Measurements from ENCODE around the gene CDH6. TPM values are rescaled to one million over a fixed set of nuclear protein-coding genes. Genes with fewer than 3 reads are reported as not detected.
A peak's percentile ranks its signal among the peaks of the same experiment; 100 is the strongest.

The CDH6 gene
- total RNA-seq (ENCODE audit: low replicate concordance): 17.9 and 18.0 TPM in 2 replicates

DNA sequence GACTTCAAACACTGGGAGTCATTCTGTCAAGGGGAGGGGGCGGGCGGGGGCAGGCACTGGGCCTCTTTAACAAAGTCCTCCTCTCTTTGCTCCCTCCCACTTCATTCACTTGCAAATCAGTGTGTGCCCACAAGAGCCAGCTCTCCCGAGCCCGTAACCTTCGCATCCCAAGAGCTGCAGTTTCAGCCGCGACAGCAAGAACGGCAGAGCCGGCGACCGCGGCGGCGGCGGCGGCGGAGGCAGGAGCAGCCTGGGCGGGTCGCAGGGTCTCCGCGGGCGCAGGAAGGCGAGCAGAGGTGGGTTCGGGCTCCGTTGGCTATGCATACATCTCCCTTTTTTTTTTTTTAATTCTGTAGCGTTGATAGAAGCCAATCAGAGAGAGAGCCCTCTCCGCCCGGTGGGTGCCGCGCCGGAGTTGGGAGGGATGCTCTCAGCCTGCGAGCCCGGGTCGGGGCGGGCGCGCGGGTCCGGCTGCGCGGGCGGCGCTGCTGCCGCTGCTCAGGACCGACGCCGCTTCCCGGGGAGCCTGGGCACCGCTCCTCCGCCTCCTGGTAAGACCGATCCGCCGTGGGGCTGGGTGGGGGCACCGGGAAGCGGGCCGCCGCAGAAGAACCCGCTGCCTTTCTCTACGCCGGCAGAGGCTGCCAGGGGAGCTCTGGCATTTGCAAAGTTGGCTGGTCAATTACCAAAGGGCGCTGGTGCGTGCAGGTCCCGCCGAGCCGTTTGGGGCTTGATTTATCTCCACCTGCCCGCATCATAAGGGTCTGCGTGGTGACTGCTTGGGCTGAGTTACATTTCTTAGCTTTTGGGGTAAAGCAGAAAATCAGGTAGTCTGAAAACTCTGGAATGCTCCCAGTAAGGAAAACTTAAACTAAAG, at the start of gene CDH6:
CDH6 (plus strand) TSS at position 96 of the 877 bp plus-strand sequence. CDS start 73,788 bp downstream, outside the sequence.
- Histone ChIP-seq H3K36me3 (no peaks in the 10 kb centered on the region), H3K4me2 (peak within 1 kb of the TSS; percentile 100), H3K9ac (peak within 1 kb of the TSS; percentile 56), H3F3A (ENCODE audit: low read depth) (peaks cover 22% of the 10 kb centered on the region), H3K79me2 (ENCODE audit: low read depth) (peaks cover 47% of the 10 kb centered on the region), H3K4me3 (peak within 1 kb of the TSS; percentile 97), H3K9me3 (ENCODE audit: low read depth) (no peaks in the 10 kb centered on the region), H4K20me1 (ENCODE audit: low read depth) (peaks cover 10% of the 10 kb centered on the region), H3K27ac (no peak within 1 kb of the TSS), H3K4me1 (peaks cover 35% of the 10 kb centered on the region), H2AFZ (replicated peaks) (peak within 1 kb of the TSS; percentile 79), H3K27me3 (peaks cover 34% of the 10 kb centered on the region)
- Mint-ChIP-seq H3K36me3 (peaks cover 6% of the 10 kb centered on the region), H3K9me3 (no peaks in the 10 kb centered on the region), H3K4me1 (peaks cover 47% of the 10 kb centered on the region), H3K27ac (peak within 1 kb of the TSS; percentile 90), H3K4me3 (peak within 1 kb of the TSS; percentile 96), H3K27me3 (ENCODE audit: insufficient read depth, low read depth) (peaks cover 14% of the 10 kb centered on the region)
- TF ChIP-seq EZH2phosphoT487 (IDR thresholded peaks at IDR 0.05) (no peak), EZH2 (IDR thresholded peaks at IDR 0.05) (peak; percentile 35)
- TF ChIP-seq, protein P1, sequence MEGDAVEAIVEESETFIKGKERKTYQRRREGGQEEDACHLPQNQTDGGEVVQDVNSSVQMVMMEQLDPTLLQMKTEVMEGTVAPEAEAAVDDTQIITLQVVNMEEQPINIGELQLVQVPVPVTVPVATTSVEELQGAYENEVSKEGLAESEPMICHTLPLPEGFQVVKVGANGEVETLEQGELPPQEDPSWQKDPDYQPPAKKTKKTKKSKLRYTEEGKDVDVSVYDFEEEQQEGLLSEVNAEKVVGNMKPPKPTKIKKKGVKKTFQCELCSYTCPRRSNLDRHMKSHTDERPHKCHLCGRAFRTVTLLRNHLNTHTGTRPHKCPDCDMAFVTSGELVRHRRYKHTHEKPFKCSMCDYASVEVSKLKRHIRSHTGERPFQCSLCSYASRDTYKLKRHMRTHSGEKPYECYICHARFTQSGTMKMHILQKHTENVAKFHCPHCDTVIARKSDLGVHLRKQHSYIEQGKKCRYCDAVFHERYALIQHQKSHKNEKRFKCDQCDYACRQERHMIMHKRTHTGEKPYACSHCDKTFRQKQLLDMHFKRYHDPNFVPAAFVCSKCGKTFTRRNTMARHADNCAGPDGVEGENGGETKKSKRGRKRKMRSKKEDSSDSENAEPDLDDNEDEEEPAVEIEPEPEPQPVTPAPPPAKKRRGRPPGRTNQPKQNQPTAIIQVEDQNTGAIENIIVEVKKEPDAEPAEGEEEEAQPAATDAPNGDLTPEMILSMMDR (IDR thresholded peaks at IDR 0.05): no peak
- DNase-seq (ENCODE audit: low spot score): peak; percentile 94

DNA sequence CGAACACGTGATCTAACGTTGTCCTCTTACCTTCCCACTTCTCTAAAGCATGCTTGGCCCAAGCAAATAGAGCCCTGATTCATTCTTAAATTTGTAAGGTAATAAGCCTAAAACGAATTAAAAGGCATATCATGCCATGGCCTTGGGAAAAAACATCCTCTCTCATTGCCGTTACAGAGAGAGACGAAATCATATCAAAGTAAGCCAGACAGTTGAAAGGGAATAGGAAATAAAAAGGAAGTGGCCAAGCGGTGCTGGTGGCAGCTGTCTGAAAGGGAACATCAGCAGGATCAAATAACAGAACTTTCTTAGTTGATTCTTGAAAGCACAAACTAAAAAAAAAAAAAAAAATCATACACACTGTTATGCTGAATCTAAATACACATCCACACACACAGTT, 49.1 kb upstream of the CDH6 start:
- H3K4me1 Mint-ChIP-seq: peaks cover 11% of the 10 kb centered on the region
- H3K79me2 ChIP-seq (ENCODE audit: low read depth): no peaks in the 10 kb centered on the region
- H3K27ac Mint-ChIP-seq: no peak overlapping the region
- no peaks in the 10 kb centered on the region for H3F3A ChIP-seq (ENCODE audit: low read depth)
- no peak overlapping the region for H3K4me3 ChIP-seq
- H4K20me1 ChIP-seq (ENCODE audit: low read depth): no peaks in the 10 kb centered on the region
- H3K9me3 ChIP-seq (ENCODE audit: low read depth): no peaks in the 10 kb centered on the region
- H3K27me3 Mint-ChIP-seq (ENCODE audit: insufficient read depth, low read depth): peaks cover 9% of the 10 kb centered on the region
- H3K4me1 ChIP-seq: no peaks in the 10 kb centered on the region
- no peak overlapping the region for H2AFZ ChIP-seq (replicated peaks)
- H3K9ac ChIP-seq: no peak overlapping the region
- no peak for DNase-seq (ENCODE audit: low spot score)
- H3K9me3 Mint-ChIP-seq: peaks cover 4% of the 10 kb centered on the region
- no peaks in the 10 kb centered on the region for H3K27me3 ChIP-seq
- no peak overlapping the region for H3K27ac ChIP-seq
- H3K4me2 ChIP-seq: no peak overlapping the region
- no peaks in the 10 kb centered on the region for H3K36me3 ChIP-seq
- no peak overlapping the region for H3K4me3 Mint-ChIP-seq
- TF ChIP-seq EZH2phosphoT487 (IDR thresholded peaks at IDR 0.05): no peak
- TF ChIP-seq EZH2 (IDR thresholded peaks at IDR 0.05): no peak
- TF ChIP-seq, protein P1 (IDR thresholded peaks at IDR 0.05): no peak
- no peaks in the 10 kb centered on the region for H3K36me3 Mint-ChIP-seq

DNA sequence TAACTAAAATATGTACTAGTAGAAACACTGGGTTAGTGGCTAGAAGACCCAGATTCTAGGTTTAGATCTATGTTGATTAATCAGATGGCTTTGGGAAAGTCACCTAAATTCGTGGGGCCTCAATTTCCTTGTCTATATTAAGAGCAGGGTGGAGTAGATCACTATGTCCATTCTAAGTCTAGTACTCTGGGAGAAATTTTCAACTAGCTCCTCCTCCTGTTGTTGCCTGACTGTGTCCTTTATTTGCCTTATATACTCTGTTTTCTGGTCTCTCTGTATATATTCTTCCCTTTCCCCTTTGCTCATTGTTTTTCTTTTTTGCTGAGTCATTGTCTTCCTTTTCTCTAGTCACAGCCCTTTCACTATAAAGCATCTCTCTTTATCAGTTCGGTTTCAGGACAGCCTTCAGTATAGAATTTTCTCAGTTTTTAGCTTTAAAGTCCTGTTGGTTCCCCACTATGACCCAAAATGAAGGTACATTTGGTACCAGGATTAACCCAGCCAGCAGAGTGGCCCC, 44.5 kb upstream of the CDH6 start:
- Histone ChIP-seq H3K79me2 (ENCODE audit: low read depth) (no peaks in the 10 kb centered on the region), H3K4me2 (no peak overlapping the region), H3K36me3 (no peaks in the 10 kb centered on the region), H3F3A (ENCODE audit: low read depth) (no peaks in the 10 kb centered on the region), H2AFZ (replicated peaks) (peak overlapping the region; percentile 28), H3K4me3 (no peak overlapping the region), H3K27ac (no peak overlapping the region), H3K9ac (no peak overlapping the region), H3K4me1 (no peaks in the 10 kb centered on the region), H3K9me3 (ENCODE audit: low read depth) (no peaks in the 10 kb centered on the region), H4K20me1 (ENCODE audit: low read depth) (no peaks in the 10 kb centered on the region), H3K27me3 (no peaks in the 10 kb centered on the region)
- DNase-seq (ENCODE audit: low spot score): no peak
- Mint-ChIP-seq H3K36me3 (no peaks in the 10 kb centered on the region), H3K9me3 (no peaks in the 10 kb centered on the region), H3K4me1 (peaks cover 16% of the 10 kb centered on the region), H3K4me3 (no peak overlapping the region), H3K27me3 (ENCODE audit: insufficient read depth, low read depth) (peaks cover 5% of the 10 kb centered on the region), H3K27ac (no peak overlapping the region)
- TF ChIP-seq EZH2phosphoT487 (IDR thresholded peaks at IDR 0.05) (no peak), EZH2 (IDR thresholded peaks at IDR 0.05) (no peak)
- TF ChIP-seq, protein P1 (IDR thresholded peaks at IDR 0.05): no peak
